ENCODE data around the gene GPR146.

The GPR146 gene

GRCh38 chr7:1093916-1094508, 49.7 kb downstream of the GPR146 start:
- DNase-seq (ENCODE audit: low spot score) = no peak

GRCh38 chr7:1094870-1095269, 50.5 kb downstream of the GPR146 start:
- no peak for DNase-seq (ENCODE audit: low spot score)

- peak; percentile 64 for DNase-seq (ENCODE audit: low spot score)
Measured at GRCh38 chr7:1095621-1096155, 51.3 kb downstream of the GPR146 start.

GRCh38 chr7:1096156-1097119, 52.1 kb downstream of the GPR146 start:
- no peak for DNase-seq (ENCODE audit: low spot score)

GRCh38 chr7:1097120-1097504, 52.8 kb downstream of the GPR146 start:
- DNase-seq (ENCODE audit: low spot score) = no peak

GRCh38 chr7:1098243-1099153, 54.2 kb downstream of the GPR146 start:
- DNase-seq (ENCODE audit: low spot score) = no peak

- DNase-seq (ENCODE audit: low spot score) = no peak
Measured at GRCh38 chr7:1099154-1099542, 54.8 kb downstream of the GPR146 start.

- DNase-seq (ENCODE audit: low spot score) = no peak
Measured at GRCh38 chr7:1099637-1100036, 55.3 kb downstream of the GPR146 start.

GRCh38 chr7:1100386-1100785, 56.0 kb downstream of the GPR146 start:
- no peak for DNase-seq (ENCODE audit: low spot score)

- no peak for DNase-seq (ENCODE audit: low spot score)
Measured at GRCh38 chr7:1100834-1101562, 56.7 kb downstream of the GPR146 start.

GRCh38 chr7:1101563-1102431, 57.5 kb downstream of the GPR146 start:
- no peak for DNase-seq (ENCODE audit: low spot score)

- no peak for DNase-seq (ENCODE audit: low spot score)
Measured at GRCh38 chr7:1103009-1103788, 58.9 kb downstream of the GPR146 start.

GRCh38 chr7:1103789-1104515, 59.6 kb downstream of the GPR146 start:
- DNase-seq (ENCODE audit: low spot score) = no peak

- DNase-seq (ENCODE audit: low spot score) = no peak
Measured at GRCh38 chr7:1104516-1105179, 60.3 kb downstream of the GPR146 start.

- DNase-seq (ENCODE audit: low spot score) = no peak
Measured at GRCh38 chr7:1105189-1105588, 60.8 kb downstream of the GPR146 start.

- no peak for DNase-seq (ENCODE audit: low spot score)
Measured at GRCh38 chr7:1106063-1106792, 61.9 kb downstream of the GPR146 start.

GRCh38 chr7:1106793-1107421, 62.6 kb downstream of the GPR146 start:
- no peak for DNase-seq (ENCODE audit: low spot score)
